Upper lobe of left lung (tissue), 6 donors: ENCODE results near the gene FOXB2. TPM values are rescaled to one million over a fixed set of nuclear protein-coding genes. Genes with fewer than 3 reads are reported as not detected.

Source experiments
- ATAC-seq, 2 donors: fragments of 200-7000 bp; cut with Tn5 transposase; one replicate each; pipeline ENCODE4 v1.9.1; 2022; ENCODE audit warnings: mild to moderate bottlenecking in 2 of 2, moderate library complexity in 2 of 2; ENCODE audit not compliant: low FRiP score in 2 of 2
- DNase-seq, 2 donors: peaks; one replicate each; pipeline ENCODE4 v3.0.0-alpha.2; 2019 to 2020
- H3K27ac ChIP-seq, 4 donors: fragments of 200-600 bp; sonication (generic); one replicate each; pipeline ENCODE4 v1.5.1; 2016 to 2019
- H3K27me3 ChIP-seq, 4 donors: fragments of 200-600 bp; sonication (generic); one replicate each; pipeline ENCODE4 v1.5.1; 2017 to 2019
- H3K36me3 ChIP-seq, 4 donors: fragments of 200-600 bp; sonication (generic); one replicate each; pipeline ENCODE4 v1.5.1; 2016 to 2019
- H3K4me1 ChIP-seq, 4 donors: fragments of 200-600 bp; sonication (generic); one replicate each; pipeline ENCODE4 v1.5.1; 2018 to 2019
- H3K4me3 ChIP-seq, 4 donors: fragments of 200-600 bp; sonication (generic); one replicate each; pipeline ENCODE4 v1.5.1; 2017 to 2019; ENCODE audit warnings: mild to moderate bottlenecking in 2 of 4, moderate library complexity in 1 of 4
- H3K9me3 ChIP-seq, 4 donors: fragments of 200-600 bp; sonication (generic); one replicate each; pipeline ENCODE4 v1.5.1; 2018 to 2019
- CTCF ChIP-seq, 6 experiments: fragments of 450-650 bp in 4 of 6; fragments of 200-600 bp in 2 of 6; sonication (generic) in 2 of 6; IDR thresholded peaks; one replicate each; pipeline ENCODE4 v1.5.1; 2016 to 2019; ENCODE audit warnings: antibody characterized with exemption in 6 of 6
- EP300 ChIP-seq, 4 donors: sonication (generic); formaldehyde crosslinking; IDR thresholded peaks; one replicate each; pipeline ENCODE4 v1.5.1; 2017; ENCODE audit warnings: antibody characterized with exemption in 4 of 4, control low read depth in 2 of 4
- POLR2A ChIP-seq, 4 donors: fragments of 450-650 bp; IDR thresholded peaks; one replicate each; pipeline ENCODE4 v1.5.1; 2016 to 2017; ENCODE audit warnings: antibody characterized with exemption in 4 of 4, mild to moderate bottlenecking in 2 of 4
- POLR2AphosphoS5 ChIP-seq, 2 donors: sonication (generic); formaldehyde crosslinking; IDR thresholded peaks; one replicate each; pipeline ENCODE4 v1.5.1; 2017; ENCODE audit warnings: antibody characterized with exemption in 2 of 2
- WGBS, 2 donors: methylation state at CpG; one replicate each; pipeline ENCODE4 v1.1.5; 2017 to 2018; 5-methylcytosine and 5-hydroxymethylcytosine counted together
- total RNA-seq, 6 donors: library from RNA; depleted of rRNA in 4 of 6; stranded (reverse); fragments of >200 nt in 4 of 6; gene quantifications; one replicate each; pipeline versions ENCODE4 v1.1.0 to v1.2.1, GENCODE V29; 2016 to 2021
- donor health status: DM: no; HTN: no; CAD: no; lungs with moderate emphysema.
- donor health status: DM: no; HTN: yes; CAD: no; lungs with severe emphysema.

FOXB2 gene
- total RNA-seq, 6 donors from 2014 or later, result not detected

- H3K27me3 ChIP-seq, result peaks cover 2 to 60% (median 33%) of the 10 kb centered on the region in 4 donors
- peak; percentile 50 to 77 (median 62) for TF ChIP-seq CTCF (IDR thresholded peaks at IDR 0.05)
- TF ChIP-seq POLR2AphosphoS5 (IDR thresholded peaks at IDR 0.05), result no peak
- no peak overlapping the region for H3K27ac ChIP-seq
- DNase-seq (peak; percentile 45 to 86), ATAC-seq (peak in 1 of 2 donors; percentile 82)
- H3K4me3 ChIP-seq, result no peak overlapping the region
- H3K4me1 ChIP-seq, result peaks cover 10 to 39% (median 14%) of the 10 kb centered on the region in 4 donors
- no peaks in the 10 kb centered on the region for H3K9me3 ChIP-seq
- 6 to 9% methylated on average over 18 to 42 of the region's 42 CpGs for WGBS, 2 donors
- no peaks in the 10 kb centered on the region for H3K36me3 ChIP-seq
Measured at GRCh38 chr9:77011973-77012821, 7.3 kb upstream of the FOXB2 start.

- Histone ChIP-seq H3K4me3 (no peak overlapping the region), H3K27me3 (peaks cover 2 to 71% (median 40%) of the 10 kb centered on the region in 4 donors), H3K36me3 (no peaks in the 10 kb centered on the region), H3K9me3 (no peaks in the 10 kb centered on the region), H3K4me1 (peaks cover 13 to 43% (median 16%) of the 10 kb centered on the region in 4 donors), H3K27ac (no peak overlapping the region)
- DNase-seq, result peak in 1 of 2 donors; percentile 18
- no peak for TF ChIP-seq POLR2AphosphoS5 (IDR thresholded peaks at IDR 0.05)
- TF ChIP-seq EP300 (IDR thresholded peaks at IDR 0.05), result no peak
- no peak for TF ChIP-seq CTCF (IDR thresholded peaks at IDR 0.05)
- TF ChIP-seq POLR2A (IDR thresholded peaks at IDR 0.05), result no peak
- ATAC-seq, result no peak
- 11 to 12% methylated on average over 21 of the region's 21 CpGs for WGBS, 2 donors
Measured at GRCh38 chr9:77013206-77013931, 6.1 kb upstream of the FOXB2 start.

- DNase-seq (peak in 1 of 2 donors; percentile 63), ATAC-seq (no peak)
- TF ChIP-seq POLR2A (IDR thresholded peaks at IDR 0.05) (no peak), CTCF (IDR thresholded peaks at IDR 0.05) (no peak)
- 6 to 7% methylated on average over 40 to 46 of the region's 46 CpGs for WGBS, 2 donors
- Histone ChIP-seq H3K4me3 (no peak overlapping the region), H3K4me1 (peaks cover 16 to 50% (median 22%) of the 10 kb centered on the region in 4 donors), H3K36me3 (no peaks in the 10 kb centered on the region), H3K27ac (no peak overlapping the region), H3K9me3 (no peaks in the 10 kb centered on the region), H3K27me3 (peaks cover 2 to 78% (median 46%) of the 10 kb centered on the region in 4 donors)
Measured at GRCh38 chr9:77013932-77014596, 5.4 kb upstream of the FOXB2 start.

GRCh38 chr9:77014597-77015263, 4.7 kb upstream of the FOXB2 start:
- Histone ChIP-seq H3K4me1 (peaks cover 17 to 57% (median 26%) of the 10 kb centered on the region in 4 donors), H3K27me3 (peaks cover 2 to 85% (median 52%) of the 10 kb centered on the region in 4 donors), H3K36me3 (no peaks in the 10 kb centered on the region), H3K9me3 (no peaks in the 10 kb centered on the region), H3K4me3 (no peak overlapping the region), H3K27ac (no peak overlapping the region)
- TF ChIP-seq CTCF (IDR thresholded peaks at IDR 0.05) (no peak), POLR2A (IDR thresholded peaks at IDR 0.05) (no peak), EP300 (IDR thresholded peaks at IDR 0.05) (no peak), POLR2AphosphoS5 (IDR thresholded peaks at IDR 0.05) (no peak)
- 5% methylated on average over 26 to 38 of the region's 38 CpGs for WGBS, 2 donors
- DNase-seq, result peak in 1 of 2 donors; percentile 66
- ATAC-seq, result no peak
